CD14-positive monocyte (primary cell): ENCODE results near the gene PCDHA5. TPM values are rescaled to one million over a fixed set of nuclear protein-coding genes. Genes with fewer than 3 reads are reported as not detected.

Experiments used
- DNase-seq, 3 donors: peaks; one replicate each; pipeline ENCODE4 v3.0.0-alpha.2; 2011 to 2022
- H2AFZ ChIP-seq: 2 replicates; pipeline ENCODE4 v1.6.0; 2012; ENCODE audit warnings: mild to moderate bottlenecking, low read depth, low read length, inconsistent platforms; ENCODE audit not compliant: insufficient read depth, poor library complexity, severe bottlenecking
- H3K27ac ChIP-seq, 2 donors: 1 replicate in 1 of 2; 2 replicates in 1 of 2; pipeline ENCODE4 v1.5.1; 2012 to 2013; ENCODE audit warnings: low read length in 2 of 2, control low read depth in 1 of 2, inconsistent platforms in 1 of 2, low read depth in 1 of 2, mild to moderate bottlenecking in 1 of 2
- H3K27me3 ChIP-seq, 2 donors: one replicate each; pipeline versions ENCODE4 v1.6.0 to v1.6.1; 2011 to 2013; ENCODE audit warnings: low read length in 2 of 2; ENCODE audit not compliant: control insufficient read depth in 2 of 2, insufficient read depth in 2 of 2
- H3K36me3 ChIP-seq, 2 donors: replicated peaks in 1 of 2; 1 replicate in 1 of 2; 2 replicates in 1 of 2; pipeline versions ENCODE4 v1.5.1 to v1.6.1; 2012 to 2013; ENCODE audit warnings: low read length in 2 of 2, control low read depth in 1 of 2, inconsistent platforms in 1 of 2, mild to moderate bottlenecking in 1 of 2; ENCODE audit not compliant: insufficient read depth in 2 of 2, control insufficient read depth in 1 of 2
- H3K4me1 ChIP-seq, 2 donors: 1 replicate in 1 of 2; 2 replicates in 1 of 2; pipeline versions ENCODE4 v1.5.1 to v1.6.1; 2012 to 2013; ENCODE audit warnings: low read length in 2 of 2, control low read depth in 1 of 2, inconsistent platforms in 1 of 2, mild to moderate bottlenecking in 1 of 2, moderate library complexity in 1 of 2; ENCODE audit not compliant: insufficient read depth in 2 of 2, control insufficient read depth in 1 of 2
- H3K4me2 ChIP-seq: replicated peaks from 2 replicates; pipeline ENCODE3; 2012; ENCODE audit warnings: low read length, moderate library complexity, mild to moderate bottlenecking; ENCODE audit not compliant: poor library complexity, severe bottlenecking; ENCODE audit errors: extremely low read depth
- H3K4me3 ChIP-seq, 3 experiments: fragments of 200-600 bp in 1 of 3; sonication (generic) in 1 of 3; replicated peaks in 1 of 3; 1 replicate in 2 of 3; 2 replicates in 1 of 3; pipeline ENCODE4 v1.5.1; 2011 to 2013; ENCODE audit warnings: low read length in 3 of 3, mild to moderate bottlenecking in 3 of 3, control low read depth in 2 of 3, low read depth in 2 of 3, inconsistent platforms in 1 of 3, moderate library complexity in 1 of 3
- H3K79me2 ChIP-seq: 2 replicates; pipeline ENCODE4 v1.6.0; 2012; ENCODE audit warnings: mild to moderate bottlenecking, control low read depth, inconsistent platforms, low read length, moderate library complexity; ENCODE audit not compliant: insufficient read depth
- H3K9ac ChIP-seq: 2 replicates; pipeline ENCODE4 v1.6.0; 2017; ENCODE audit warnings: low read length, mild to moderate bottlenecking; ENCODE audit not compliant: insufficient read depth, poor library complexity, severe bottlenecking
- H3K9me3 ChIP-seq, 2 donors: replicated peaks in 1 of 2; 1 replicate in 1 of 2; 2 replicates in 1 of 2; pipeline versions ENCODE4 v1.5.1 to v1.6.1; 2012 to 2013; ENCODE audit warnings: low read length in 2 of 2, control low read depth in 1 of 2; ENCODE audit not compliant: control insufficient read depth in 1 of 2, insufficient read depth in 1 of 2
- H4K20me1 ChIP-seq: 2 replicates; pipeline ENCODE4 v1.6.0; 2012; ENCODE audit warnings: mild to moderate bottlenecking, low read length, control low read depth, moderate library complexity; ENCODE audit not compliant: insufficient read depth
- H3K27ac Mint-ChIP-seq, 7 donors: one replicate each; pipeline ENCODE4 v1.8.0; 2020; ENCODE audit warnings: mild to moderate bottlenecking in 7 of 7, mixed read lengths in 7 of 7, moderate library complexity in 6 of 7, inconsistent platforms in 2 of 7
- H3K27me3 Mint-ChIP-seq, 3 donors: one replicate each; pipeline ENCODE4 v1.8.0; 2021 to 2022; ENCODE audit warnings: low read depth in 3 of 3, mild to moderate bottlenecking in 3 of 3, mixed read lengths in 3 of 3, moderate library complexity in 3 of 3, inconsistent platforms in 1 of 3
- H3K36me3 Mint-ChIP-seq, 2 donors: one replicate each; pipeline ENCODE4 v1.8.0; 2020; ENCODE audit warnings: mixed read lengths in 2 of 2, inconsistent platforms in 1 of 2, mild to moderate bottlenecking in 1 of 2
- H3K4me1 Mint-ChIP-seq: one replicate; pipeline ENCODE4 v1.8.0; 2020; ENCODE audit warnings: mild to moderate bottlenecking, mixed read lengths
- H3K4me3 Mint-ChIP-seq, 2 donors: one replicate each; pipeline ENCODE4 v1.8.0; 2020; ENCODE audit warnings: mild to moderate bottlenecking in 2 of 2, mixed read lengths in 2 of 2, moderate library complexity in 1 of 2
- H3K9me3 Mint-ChIP-seq, 7 donors: one replicate each; pipeline ENCODE4 v1.8.0; 2020 to 2022; ENCODE audit warnings: mixed read lengths in 7 of 7, mild to moderate bottlenecking in 6 of 7, moderate library complexity in 6 of 7, inconsistent platforms in 2 of 7
- CTCF ChIP-seq: fragments of 200-600 bp; IDR thresholded peaks from one replicate; pipeline ENCODE4 v1.8.0; 2022; ENCODE audit warnings: antibody characterized with exemption, mild to moderate bottlenecking
- WGBS: methylation state at CpG from one replicate; pipeline ENCODE4 v1.1.5; 2013; ENCODE audit warnings: missing lambda C conversion rate; ENCODE audit not compliant: insufficient coverage; 5-methylcytosine and 5-hydroxymethylcytosine counted together
- intact Hi-C, 2 donors: fragments of 100-400 bp; cut with micrococcal nuclease; formaldehyde crosslinking; loops; one replicate each; pipeline versions ENCODE4 v1.15.0 to v1.15.1; 2023
- polyA plus RNA-seq, 3 donors: library from polyadenylated mRNA; depleted of rRNA in 1 of 3; unstranded in 2 of 3; stranded (reverse) in 1 of 3; fragments of 300-500 nt in 2 of 3; fragments of >200 nt in 1 of 3; fragmentation: Illumina TruSeq in 2 of 3; gene quantifications; 1 replicate in 2 of 3; 2 replicates in 1 of 3; pipeline ENCODE4 v1.2.3, GENCODE V29; 2012 to 2021

PCDHA5 gene
- polyA plus RNA-seq, 3 donors = not detected

- Histone ChIP-seq H3K4me1 (no peaks in the 10 kb centered on the region), H3K27ac (no peak within 1 kb of the TSS), H3K36me3 (no peaks in the 10 kb centered on the region), H3K4me3 (no peak within 1 kb of the TSS), H3K79me2 (no peaks in the 10 kb centered on the region), H3K9ac (no peak within 1 kb of the TSS), H3K9me3 (peaks cover 28 to 49% of the 10 kb centered on the region in 2 donors), H3K27me3 (peaks cover 0 to 11% of the 10 kb centered on the region in 2 donors), H2AFZ (no peak within 1 kb of the TSS), H3K4me2 (no peak within 1 kb of the TSS), H4K20me1 (no peaks in the 10 kb centered on the region)
- Mint-ChIP-seq H3K4me3 (peak within 1 kb of the TSS in 1 of 2 donors; percentile 39), H3K27me3 (peaks cover 6 to 23% (median 22%) of the 10 kb centered on the region in 3 donors), H3K27ac (no peak within 1 kb of the TSS), H3K9me3 (peaks cover 19 to 44% (median 33%) of the 10 kb centered on the region in 7 donors), H3K36me3 (peaks cover 0 to 12% of the 10 kb centered on the region in 2 donors), H3K4me1 (no peaks in the 10 kb centered on the region)
- WGBS = 22% methylated on average over 30 of the region's 41 CpGs
- no peak for TF ChIP-seq CTCF
- intact Hi-C loops = no loop called here
- DNase-seq = no peak
Measured at GRCh38 chr5:140868721-140869554, 47.5 kb downstream of the PCDHA5 start, which contains the start of gene PCDHA11. TSS of gene PCDHA11 (plus strand) at chr5:140868957. CDS start at chr5:140869104, 147 bp downstream.

- Histone ChIP-seq H3K9me3 (peaks cover 28 to 53% of the 10 kb centered on the region in 2 donors), H3K79me2 (no peaks in the 10 kb centered on the region), H3K36me3 (no peaks in the 10 kb centered on the region), H3K27me3 (peaks cover 0 to 15% of the 10 kb centered on the region in 2 donors), H2AFZ (no peak overlapping the region), H3K4me2 (no peak overlapping the region), H3K4me3 (no peak overlapping the region), H3K4me1 (no peaks in the 10 kb centered on the region), H4K20me1 (no peaks in the 10 kb centered on the region), H3K27ac (no peak overlapping the region), H3K9ac (no peak overlapping the region)
- Mint-ChIP-seq H3K9me3 (peaks cover 19 to 44% (median 37%) of the 10 kb centered on the region in 7 donors), H3K4me1 (no peaks in the 10 kb centered on the region), H3K27ac (no peak overlapping the region), H3K36me3 (peaks cover 0 to 12% of the 10 kb centered on the region in 2 donors), H3K27me3 (peaks cover 6 to 26% (median 22%) of the 10 kb centered on the region in 3 donors), H3K4me3 (peak overlapping the region in 1 of 2 donors; percentile 39)
- intact Hi-C loops = no loop called here
- no peak for TF ChIP-seq CTCF
- 73% methylated on average over 4 of the region's 5 CpGs for WGBS
- DNase-seq = no peak
Measured at GRCh38 chr5:140869555-140869886, 48.1 kb downstream of the PCDHA5 start.
